K562 (cell line): ENCODE data around the gene QKI. TPM values are rescaled to one million over a fixed set of nuclear protein-coding genes. Genes with fewer than 3 reads are reported as not detected.

Experiments used
- ATAC-seq: fragments of 200-7000 bp; cut with Tn5 transposase; 3 replicates; pipeline ENCODE4 v1.9.1; 2020; ENCODE audit warnings: moderate library complexity
- BruUV-seq: library from RNA; stranded (reverse); fragments of 400-500 nt; replicated peaks from 2 replicates; lab custom pipeline; 2021; lab: Mats Ljungman, UMichigan
- CTCF ChIA-PET: fragments of 300-600 bp; formaldehyde crosslinking; extraction: SDS; loops from one replicate; lab custom pipeline; 2021; ENCODE audit warnings: low intra/inter-chr PET ratio; lab: Yijun Ruan, JAX
- POLR2A ChIA-PET: fragments of 300-600, 350-650 bp; sonication (Branson Sonifier 250); formaldehyde crosslinking; extraction: SDS; loops from one replicate; lab custom pipeline; 2021; ENCODE audit warnings: antibody characterized with exemption, inconsistent platforms; lab: Yijun Ruan, JAX
- DNase-seq, 4 experiments: peaks; one replicate each; pipeline versions ENCODE4 v3.0.0 to v3.0.0-alpha.2; 2011 to 2018; ENCODE audit warnings: low spot score in 3 of 4, mixed read lengths in 3 of 4; ENCODE audit errors: extremely low read depth in 1 of 4
- FAIRE-seq: peaks from 2 replicates; lab custom pipeline; 2011; peaks lifted over from hg19 to GRCh38; lab: Jason Lieb, UNC
- H2AFZ ChIP-seq: 2 replicates; pipeline ENCODE4 v1.6.0; 2011; ENCODE audit warnings: low read depth, low read length, control low read depth, inconsistent platforms
- H3K27ac ChIP-seq: fragments of 200-600 bp; 3 replicates; pipeline ENCODE4 v1.8.0; 2011; ENCODE audit warnings: low read depth, mild to moderate bottlenecking, control low read depth, inconsistent platforms, low read length, moderate library complexity, mixed read lengths; ENCODE audit errors: extremely low read depth
- H3K27me3 ChIP-seq, 2 experiments: fragments of 300-600 bp in 1 of 2; 2 replicates in 1 of 2; 3 replicates in 1 of 2; pipeline versions ENCODE4 v1.6.0 to v1.8.0; 2011; ENCODE audit warnings: inconsistent platforms in 2 of 2, low read length in 2 of 2, mild to moderate bottlenecking in 1 of 2, mixed read lengths in 1 of 2, moderate library complexity in 1 of 2; ENCODE audit not compliant: control insufficient read depth in 2 of 2, insufficient read depth in 2 of 2
- H3K36me3 ChIP-seq: fragments of 300-600 bp; 3 replicates; pipeline ENCODE4 v1.8.0; 2011; ENCODE audit warnings: mild to moderate bottlenecking, low read length, inconsistent platforms; ENCODE audit not compliant: control insufficient read depth, insufficient read depth
- H3K4me1 ChIP-seq, 2 experiments: fragments of 200-600 bp in 1 of 2; replicated peaks in 1 of 2; 2 replicates in 1 of 2; 3 replicates in 1 of 2; pipeline versions ENCODE4 v1.5.1 to v1.8.0; 2011; ENCODE audit warnings: inconsistent platforms in 2 of 2, low read length in 2 of 2, mild to moderate bottlenecking in 1 of 2, mixed read lengths in 1 of 2, moderate library complexity in 1 of 2; ENCODE audit not compliant: control insufficient read depth in 2 of 2, insufficient read depth in 2 of 2
- H3K4me2 ChIP-seq: 2 replicates; pipeline ENCODE4 v1.6.1; 2011; ENCODE audit warnings: low read length, control low read depth, inconsistent platforms, mixed read lengths; ENCODE audit not compliant: insufficient read depth
- H3K4me3 ChIP-seq: fragments of 200-600 bp; sonication (generic), shearing (Covaris generic); 2 replicates; pipeline ENCODE4 v1.5.1; 2016; ENCODE audit warnings: control low read depth, inconsistent platforms
- H3K79me2 ChIP-seq: fragments of 200-600 bp; 3 replicates; pipeline ENCODE4 v1.8.0; 2011; ENCODE audit warnings: low read length, inconsistent platforms; ENCODE audit not compliant: control insufficient read depth, insufficient read depth
- H3K9ac ChIP-seq, 2 experiments: 2 replicates each; pipeline versions ENCODE4 v1.6.0 to v1.6.1; 2011; ENCODE audit warnings: low read depth in 2 of 2, low read length in 2 of 2, control low read depth in 1 of 2, inconsistent platforms in 1 of 2, mild to moderate bottlenecking in 1 of 2, mixed read lengths in 1 of 2; ENCODE audit not compliant: insufficient read depth in 1 of 2
- H3K9me1 ChIP-seq: one replicate; pipeline ENCODE4 v1.6.0; 2011; ENCODE audit warnings: inconsistent platforms, mild to moderate bottlenecking, low read length, moderate library complexity; ENCODE audit not compliant: control insufficient read depth, insufficient read depth
- H3K9me3 ChIP-seq: replicated peaks from 2 replicates; pipeline ENCODE4 v1.5.1; 2011; ENCODE audit warnings: low read depth, low read length, inconsistent platforms; ENCODE audit not compliant: control insufficient read depth, insufficient read depth
- H4K20me1 ChIP-seq: replicated peaks from 2 replicates; pipeline ENCODE4 v1.6.1; 2011; ENCODE audit warnings: low read length, inconsistent platforms, mixed read lengths; ENCODE audit not compliant: control insufficient read depth, insufficient read depth
- BRF2 ChIP-seq: IDR thresholded peaks from 3 replicates; pipeline ENCODE4 v1.6.1; 2011; ENCODE audit warnings: borderline replicate concordance, mild to moderate bottlenecking; ENCODE audit not compliant: insufficient read length, insufficient read depth
- DEAF1 ChIP-seq: fragments of 450-650 bp; formaldehyde crosslinking; IDR thresholded peaks from 2 replicates; pipeline ENCODE4 v1.4.0; 2020; ENCODE audit warnings: mild to moderate bottlenecking, moderate library complexity
- ELF1 ChIP-seq: fragments of 200-800 bp; sonication (Bioruptor generic); IDR thresholded peaks from 2 replicates; pipeline ENCODE4 v1.6.1; 2016; ENCODE audit warnings: missing genetic modification characterization, missing compliant biosample characterization
- FOXA1 ChIP-seq: fragments of 450-650 bp; IDR thresholded peaks from 2 replicates; pipeline ENCODE4 v1.6.1; 2016; ENCODE audit warnings: mild to moderate bottlenecking, borderline replicate concordance
- HDAC2 ChIP-seq: fragments of 450-650 bp; IDR thresholded peaks from 2 replicates; pipeline ENCODE4 v1.6.1; 2016; ENCODE audit warnings: mild to moderate bottlenecking
- HDGF ChIP-seq: fragments of 450-650 bp; IDR thresholded peaks from 2 replicates; pipeline ENCODE4 v1.6.1; 2016
- JUND ChIP-seq, 2 experiments: IDR thresholded peaks; 2 replicates in 1 of 2; 3 replicates in 1 of 2; pipeline ENCODE4 v1.6.1; 2011; ENCODE audit warnings: borderline replicate concordance in 2 of 2, low read depth in 2 of 2, low read length in 2 of 2, improper control_type of control experiment in 1 of 2, missing biosample characterization in 1 of 2, missing genetic modification characterization in 1 of 2, missing genetic modification reagents in 1 of 2
- OTX1 ChIP-seq: fragments of 450-650 bp; formaldehyde crosslinking; IDR thresholded peaks from 2 replicates; pipeline ENCODE4 v1.4.0; 2022; ENCODE audit warnings: mild to moderate bottlenecking
- PHB2 ChIP-seq: fragments of 450-650 bp; IDR thresholded peaks from 2 replicates; pipeline ENCODE4 v1.6.1; 2017; ENCODE audit warnings: low read depth
- POLR3A ChIP-seq: IDR thresholded peaks from 2 replicates; pipeline ENCODE4 v1.6.1; 2011; ENCODE audit warnings: borderline replicate concordance, mild to moderate bottlenecking, moderate library complexity; ENCODE audit not compliant: insufficient read length, insufficient read depth; ENCODE audit errors: extremely low read depth
- SRSF3 ChIP-seq: fragments of 200-400 bp; formaldehyde crosslinking; IDR thresholded peaks from 2 replicates; pipeline ENCODE4 v1.6.1; 2016; ENCODE audit warnings: mild to moderate bottlenecking, low read length, moderate library complexity; ENCODE audit not compliant: insufficient read depth
- ZBTB12 ChIP-seq: fragments of 250-450 bp; sonication (Bioruptor Pico); IDR thresholded peaks from 2 replicates; pipeline ENCODE4 v1.4.0; 2020
- ZNF282 ChIP-seq: sonication (generic); formaldehyde crosslinking; IDR thresholded peaks from 2 replicates; pipeline ENCODE4 v1.8.1; 2023; ENCODE audit warnings: missing genetic modification reagents
- WGBS: fragments of 100-300 bp; shearing (Covaris generic); methylation state at CpG from one replicate; pipeline ENCODE4 v1.1.6; 2016; ENCODE audit warnings: low coverage, mixed read lengths; ENCODE audit not compliant: insufficient coverage; ENCODE audit errors: missing lambda C conversion rate; 5-methylcytosine and 5-hydroxymethylcytosine counted together
- in situ Hi-C: fragments of 300-500 bp; cut with MboI; formaldehyde crosslinking; loops from 4 replicates; pipeline ENCODE4 v1.15.0; 2018; ENCODE audit warnings: inconsistent platforms, mixed read lengths
- intact Hi-C: fragments of 100-400 bp; cut with micrococcal nuclease; formaldehyde crosslinking; loops from 2 replicates; pipeline ENCODE4 v1.14.2; 2022
- polyA plus RNA-seq, 8 experiments: library from polyadenylated mRNA; depleted of rRNA in 4 of 8; stranded (reverse) in 5 of 8; unstranded in 3 of 8; fragments of >200 nt; fragmentation: Nextera tagmentation in 2 of 8; fragmentation: Illumina TruSeq in 1 of 8; extraction: Ambion mirVana in 2 of 8; extraction: Trizol in 1 of 8; gene quantifications; 2 replicates each; pipeline versions ENCODE4 v1.2.1 to v1.2.3, GENCODE V29; 2011 to 2014; ENCODE audit warnings: inconsistent platforms in 1 of 8, missing spikeins in 1 of 8
- total RNA-seq, 7 experiments: library from RNA; depleted of rRNA in 6 of 7; stranded (reverse); fragments of >200 nt in 6 of 7; fragmentation: Illumina TruSeq in 2 of 7; extraction: Trizol in 2 of 7; gene quantifications; 2 replicates each; pipeline versions ENCODE4 v1.2.1 to v1.2.3, GENCODE V29; 2011 to 2021; ENCODE audit warnings: low replicate concordance in 1 of 7

The QKI gene
- total and polyA plus RNA-seq, 9 of the 15 experiments (the other 6 are each of a cell fraction or from before 2014, with no cell fraction given), result 20.4 to 215 (median 123) TPM

- TF ChIP-seq HDAC2 (no peak), FOXA1 (no peak), HDGF (no peak), ELF1 (tag) (no peak), OTX1 (CRISPR knock-in tag) (no peak), SRSF3 (no peak), ZBTB12 (CRISPR knock-in tag) (no peak), PHB2 (no peak)
These were observed 8.0 kb downstream of the QKI start (continued) for GRCh38 chr6:163422550-163422949.

- no peak overlapping the region for H3K9ac ChIP-seq
- in situ Hi-C loops (loop anchor here (10.0 kb wide), 1 partner anchor 681 kb away; no protein-coding TSS in a partner anchor), intact Hi-C loops (loop anchor here (2.0 kb wide), 1 partner anchor 681 kb away; no protein-coding TSS in a partner anchor)
- no peaks in the 10 kb centered on the region for H3K9me3 ChIP-seq
- no peak overlapping the region for H2AFZ ChIP-seq
- H3K4me3 ChIP-seq, result no peak overlapping the region
- FAIRE-seq (no peak), ATAC-seq (no peak), DNase-seq (no peak)
- peaks cover 100% of the 10 kb centered on the region for H3K79me2 ChIP-seq
- BruUV-seq, result no TSS peak
- H3K27me3 ChIP-seq, result no peaks in the 10 kb centered on the region
- peaks cover 6 to 23% of the 10 kb centered on the region in 2 experiments; a peak in 4 of 5 replicates for H3K4me1 ChIP-seq
- no peaks in the 10 kb centered on the region for H3K9me1 ChIP-seq
- no peak overlapping the region for H3K27ac ChIP-seq
- H3K36me3 ChIP-seq, result peaks cover 9% of the 10 kb centered on the region
- 61% methylated on average over 2 of the region's 2 CpGs for WGBS
- TF ChIP-seq BRF2 (no peak), ZNF282 (CRISPR knock-in tag) (no peak), JUND (IDR thresholded peaks at IDR 0.05; ENCODE audit: borderline replicate concordance, low read depth, low read length) (no peak), JUND (tag; IDR thresholded peaks at IDR 0.05; ENCODE audit: borderline replicate concordance, low read depth, low read length) (no peak), POLR3A (no peak), DEAF1 (no peak)
- ChIA-PET CTCF (no interaction called here), POLR2A (interaction anchor here (1.4 kb wide), 1 partner anchor 22 kb away, joined by 3 read pairs; no protein-coding TSS in a partner anchor)
- H4K20me1 ChIP-seq, result peaks cover 27% of the 10 kb centered on the region
- H3K4me2 ChIP-seq, result no peak overlapping the region
These were observed 9.2 kb downstream of the QKI start for GRCh38 chr6:163423696-163424095.
